ENCODE results near the gene NT5C.
A peak's percentile ranks its signal among the peaks of the same experiment; 100 is the strongest.
"Not testable (repeated sequence)": the region's sequence is repeated elsewhere in the genome, so short reads cannot be mapped to it uniquely, and the experiment has no call there.

NT5C gene

GRCh38 chr17:75144816-75145512, 13.4 kb upstream of the NT5C start:
- no peak for DNase-seq (ENCODE audit: low read depth in 2 of 2)

DNA sequence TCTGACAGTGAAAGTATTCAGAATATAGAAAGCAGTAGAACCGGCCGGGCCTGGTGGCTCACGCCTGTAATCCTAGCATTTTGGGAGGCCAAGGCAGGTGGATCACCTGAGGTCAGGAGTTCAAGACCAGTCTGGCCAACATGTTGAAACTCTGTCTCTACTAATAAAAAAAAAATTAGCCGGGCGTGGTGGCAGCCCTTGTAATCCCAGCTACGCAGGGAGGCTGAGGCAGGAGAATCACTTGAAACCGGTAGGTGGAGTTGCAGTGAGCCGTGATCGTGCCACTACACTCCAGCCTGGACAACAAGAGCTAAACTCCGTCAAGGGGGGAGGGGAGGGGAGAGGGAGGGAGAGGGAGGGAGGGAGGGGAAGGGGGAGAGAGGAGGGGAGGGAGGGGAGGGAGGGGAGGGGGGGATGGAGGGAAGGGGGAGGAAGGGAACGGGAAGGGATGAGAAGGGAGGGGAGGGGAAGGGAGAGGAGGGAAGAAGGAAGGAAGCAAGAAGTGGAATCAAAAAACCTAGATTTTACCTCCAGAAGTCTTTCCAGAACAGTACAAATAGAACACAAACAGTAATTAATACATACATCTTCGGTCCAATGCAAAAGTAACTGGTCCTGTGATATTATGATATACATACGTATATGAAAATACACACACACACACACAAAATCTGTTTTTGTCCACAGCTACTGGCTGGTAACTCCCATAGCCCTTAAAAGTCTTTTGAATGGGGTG, 10.9 kb upstream of the NT5C start:
- no peak for DNase-seq (ENCODE audit: low read depth in 2 of 2)

DNA sequence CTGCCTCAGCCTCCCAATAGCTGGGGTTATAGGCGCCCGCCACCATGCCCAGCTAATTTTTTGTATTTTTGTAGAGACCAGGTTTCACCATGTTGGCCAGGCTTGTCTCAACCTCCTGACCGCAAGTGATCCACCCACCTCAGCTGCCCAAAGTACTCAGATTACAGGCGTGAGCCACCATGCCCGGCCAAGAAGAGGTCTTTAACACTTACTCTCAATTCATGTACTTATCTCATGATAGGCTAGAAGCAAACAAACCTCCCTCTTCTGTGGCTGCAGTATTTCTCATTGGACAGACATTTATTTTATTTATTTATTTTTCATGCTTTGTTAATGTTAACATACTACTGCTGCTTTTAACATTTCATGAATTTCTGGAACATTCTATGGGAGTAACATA, 7.0 kb upstream of the NT5C start:
- no peak for DNase-seq (ENCODE audit: low read depth in 2 of 2)

DNA sequence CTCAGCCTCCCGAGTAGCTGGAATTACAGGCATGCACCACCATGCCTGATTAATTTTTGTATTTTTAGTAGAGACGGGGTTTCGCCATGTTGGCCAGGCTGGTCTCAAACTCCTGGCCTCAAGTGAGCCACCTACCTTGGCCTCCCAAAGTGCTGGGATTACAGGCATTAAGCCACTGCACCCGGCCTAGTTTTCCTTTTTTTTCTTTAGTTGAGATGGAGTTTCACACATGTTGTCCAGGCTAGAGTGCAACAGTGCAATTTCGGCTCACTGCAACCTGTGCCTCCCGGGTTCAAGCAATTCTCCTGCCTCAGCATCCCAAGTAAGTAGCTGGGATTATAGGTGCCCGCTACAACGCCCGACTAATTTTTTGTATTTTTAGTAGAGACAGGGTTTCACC, 6.2 kb upstream of the NT5C start:
- not testable (repeated sequence) for DNase-seq (ENCODE audit: low read depth in 2 of 2)

DNA sequence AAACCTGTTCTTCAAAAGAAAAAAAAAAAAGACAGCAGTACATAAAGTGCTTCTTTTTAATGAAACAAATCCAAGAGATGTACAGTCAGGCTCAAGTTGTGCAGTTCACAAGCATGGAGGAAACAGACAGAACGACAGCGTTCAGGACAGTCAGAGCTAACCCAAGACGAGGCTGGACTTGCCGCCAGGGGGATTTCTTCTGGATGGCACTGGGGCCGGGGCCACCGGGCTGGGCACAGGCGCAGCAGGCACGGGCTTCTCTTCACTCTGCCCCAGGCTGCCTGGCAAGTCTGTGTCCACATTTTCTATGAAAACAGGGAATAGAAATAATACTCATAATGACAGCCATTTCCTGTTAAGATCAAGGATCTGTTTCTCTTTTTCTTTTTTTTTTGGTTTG, 4.4 kb upstream of the NT5C start:
- no peak for DNase-seq (ENCODE audit: low read depth in 2 of 2)

GRCh38 chr17:75135452-75135851, 3.9 kb upstream of the NT5C start:
- DNase-seq (ENCODE audit: low read depth in 2 of 2) = no peak

DNA sequence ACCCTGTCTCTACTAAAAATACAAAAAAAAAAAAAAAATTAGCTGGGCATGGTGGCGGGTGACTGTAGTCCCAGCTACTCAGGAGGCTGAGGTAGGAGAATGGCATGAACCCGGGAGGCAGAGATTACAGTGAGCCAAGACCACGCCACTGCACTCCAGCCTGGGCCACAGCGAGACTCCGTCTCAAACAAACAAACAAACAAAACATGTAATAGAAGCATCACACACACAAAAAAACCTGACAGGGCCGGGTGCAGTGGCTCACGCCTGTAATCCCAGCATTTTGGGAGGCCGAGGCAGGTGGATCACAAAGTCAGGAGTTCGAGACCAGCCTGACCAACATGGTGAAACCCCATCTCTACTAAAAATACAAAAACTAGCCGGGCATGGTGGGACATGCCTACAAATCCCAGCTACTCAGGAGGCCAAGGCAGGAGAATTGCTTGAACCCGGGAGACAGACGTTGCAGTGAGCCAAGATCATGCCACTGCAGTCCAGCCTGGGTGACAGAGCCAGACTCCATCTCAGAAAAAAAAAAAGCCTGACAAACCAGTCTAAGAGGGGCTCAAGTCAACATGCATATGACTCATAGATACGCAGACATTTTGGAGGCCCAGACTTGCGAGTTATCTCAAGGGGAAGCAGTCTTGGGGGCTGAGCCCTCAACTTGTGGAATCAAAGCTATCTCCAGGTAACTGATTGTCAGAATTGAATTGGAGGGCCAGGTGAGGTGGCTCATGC, 2.2 kb upstream of the NT5C start:
- not testable (repeated sequence) for DNase-seq (ENCODE audit: low read depth in 2 of 2)

DNA sequence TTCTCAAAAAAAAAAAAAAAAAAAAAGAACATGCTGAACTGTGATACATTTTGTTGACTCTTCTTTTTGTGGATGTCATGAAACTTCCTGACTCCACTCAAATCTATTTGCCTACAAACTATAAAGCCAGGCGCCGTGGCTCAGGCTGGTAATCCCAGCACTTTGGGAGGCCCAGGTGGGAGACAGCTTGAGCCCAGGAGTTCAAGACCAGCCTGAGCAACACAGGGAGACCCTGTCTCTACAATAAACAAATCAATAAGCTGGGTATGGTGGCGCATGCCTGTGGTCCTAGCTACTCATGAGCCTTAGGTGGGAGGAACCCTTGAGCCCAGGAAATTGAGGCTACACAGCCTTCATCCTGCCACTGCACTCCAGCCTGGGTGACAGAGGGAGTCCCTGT, 1.5 kb upstream of the NT5C start:
- DNase-seq (ENCODE audit: low read depth in 2 of 2) = no peak

DNA sequence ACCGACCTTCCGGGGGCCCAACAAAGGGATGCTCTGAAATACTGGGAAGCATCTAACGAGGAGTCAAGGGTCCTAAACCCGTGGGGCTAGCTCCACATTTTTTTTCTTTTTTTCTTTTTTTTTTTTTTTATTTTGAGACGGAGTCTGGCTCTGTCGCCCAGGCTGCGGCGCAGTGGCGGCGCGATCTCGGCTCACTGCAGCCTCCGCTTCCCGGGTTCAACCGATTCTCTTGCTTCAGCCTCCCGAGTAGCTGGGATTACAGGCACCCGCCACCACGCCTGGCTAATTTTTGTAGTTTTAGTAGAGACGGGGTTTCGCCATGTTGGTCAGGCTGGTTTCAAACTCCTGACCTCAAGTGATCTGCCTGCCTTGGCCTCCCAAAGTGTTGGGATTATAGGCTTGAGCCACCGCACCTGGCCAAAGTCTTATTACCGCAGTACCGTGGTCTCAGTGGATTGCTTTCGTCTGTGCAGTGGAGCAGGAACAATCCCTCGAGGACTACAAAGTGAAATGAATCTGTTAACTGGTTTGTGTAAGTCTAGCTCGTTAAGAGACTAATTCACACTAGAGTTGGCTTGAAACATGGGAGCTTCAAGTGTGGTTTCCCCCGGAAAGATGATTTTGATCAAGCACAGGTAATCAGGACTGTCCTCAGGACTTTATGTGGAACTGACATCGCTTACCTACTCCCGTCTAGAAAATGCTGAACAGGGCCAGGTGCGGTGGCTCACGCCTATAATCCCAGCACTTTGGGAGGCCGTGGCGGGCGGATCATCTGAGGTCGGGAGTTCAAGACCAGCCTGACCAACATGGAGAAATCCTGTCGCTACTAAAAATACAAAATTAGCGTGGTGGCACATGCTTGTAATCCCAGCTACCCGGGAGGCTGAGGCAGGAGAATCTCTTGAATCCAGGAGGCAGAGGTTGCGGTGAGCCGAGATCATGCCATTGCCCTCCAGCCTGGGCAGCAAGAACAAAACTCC, 767 bp upstream of the NT5C start:
- not testable (repeated sequence) for DNase-seq (ENCODE audit: low read depth in 2 of 2)

DNA sequence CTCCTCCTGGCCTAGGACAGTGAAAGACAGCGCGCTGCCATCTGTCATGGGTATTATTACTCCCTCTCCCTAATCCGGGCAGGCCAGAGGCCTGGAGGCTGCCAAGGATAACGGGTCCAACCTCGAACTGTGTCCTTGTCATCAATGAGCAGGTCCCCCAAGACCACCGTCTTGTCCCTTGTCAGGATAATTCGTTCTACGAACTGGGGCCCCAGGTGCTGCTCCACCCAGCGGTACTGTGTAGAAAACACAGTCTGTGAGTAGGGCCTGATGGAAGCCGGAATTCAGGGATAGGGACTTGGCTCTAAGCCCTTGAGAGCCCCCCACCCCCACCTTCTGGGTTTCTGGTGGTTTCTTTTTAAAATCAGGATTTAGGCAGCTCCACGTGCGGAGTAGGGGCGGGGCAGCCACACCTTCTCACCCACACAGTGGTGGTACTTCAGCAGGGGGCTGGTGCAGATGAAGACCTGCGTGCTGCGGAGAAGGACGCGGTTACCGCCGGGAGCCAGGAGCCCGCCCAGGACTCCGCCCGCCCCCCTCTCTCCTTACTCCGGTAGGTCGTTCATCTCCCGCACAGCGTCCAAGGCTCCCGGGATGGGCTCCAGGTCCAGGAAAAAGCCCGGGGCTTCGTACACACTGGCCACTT, 787 bp downstream of the NT5C start:
- peak in 1 of 2 donors; percentile 30 for DNase-seq (ENCODE audit: low read depth in 2 of 2)

DNA sequence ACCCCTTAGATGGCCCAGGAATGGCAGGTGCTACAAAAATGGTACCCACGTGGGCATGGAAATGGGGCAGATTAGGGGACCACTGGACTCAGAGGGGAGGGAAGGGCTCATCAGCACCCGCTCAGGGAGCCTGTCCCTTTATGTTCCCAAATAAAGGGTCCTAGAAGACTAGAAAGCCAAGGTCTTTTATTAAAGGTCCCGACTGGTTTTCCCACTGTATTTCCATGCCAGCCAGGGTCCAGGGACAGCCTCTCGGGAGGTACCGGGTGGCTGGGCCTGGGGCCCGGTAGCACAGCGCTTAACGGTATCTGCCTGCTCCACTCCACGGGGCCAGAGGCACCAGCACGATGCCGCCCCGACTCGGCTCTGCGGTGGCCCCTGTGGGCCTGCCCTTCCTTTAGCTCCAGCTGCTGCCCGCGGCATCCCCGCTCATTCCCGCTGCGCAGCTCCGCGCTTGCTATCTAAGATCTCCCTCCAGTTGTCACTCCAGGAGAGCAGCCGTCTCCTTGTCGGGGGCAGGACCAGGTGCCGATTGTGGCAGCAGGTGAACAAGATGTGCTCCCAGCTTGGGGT, 1.4 kb downstream of the NT5C start:
- no peak for DNase-seq (ENCODE audit: low read depth in 2 of 2)

DNA sequence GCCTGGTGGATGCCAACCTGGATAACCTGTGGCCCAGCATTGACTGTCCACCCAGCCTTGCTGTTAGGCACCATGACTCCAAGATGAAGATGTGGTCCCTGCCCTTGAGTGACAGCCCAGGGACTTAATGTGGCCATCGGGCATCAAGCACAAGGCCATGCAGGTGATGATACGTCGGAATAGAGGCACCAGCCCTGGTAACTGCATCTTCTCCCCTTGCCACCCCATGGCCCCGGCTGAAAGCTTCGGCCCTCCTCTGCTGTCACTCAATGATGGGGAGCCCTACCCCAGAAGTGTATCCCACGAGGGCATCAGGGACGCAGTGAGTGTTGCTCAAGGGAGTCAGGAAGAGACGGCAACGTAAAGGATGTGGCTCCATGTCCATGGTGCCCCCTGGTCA, 2.0 kb downstream of the NT5C start:
- DNase-seq (ENCODE audit: low read depth in 2 of 2) = no peak

GRCh38 chr17:75128694-75129505, 2.6 kb downstream of the NT5C start:
- DNase-seq (ENCODE audit: low read depth in 2 of 2) = no peak

DNA sequence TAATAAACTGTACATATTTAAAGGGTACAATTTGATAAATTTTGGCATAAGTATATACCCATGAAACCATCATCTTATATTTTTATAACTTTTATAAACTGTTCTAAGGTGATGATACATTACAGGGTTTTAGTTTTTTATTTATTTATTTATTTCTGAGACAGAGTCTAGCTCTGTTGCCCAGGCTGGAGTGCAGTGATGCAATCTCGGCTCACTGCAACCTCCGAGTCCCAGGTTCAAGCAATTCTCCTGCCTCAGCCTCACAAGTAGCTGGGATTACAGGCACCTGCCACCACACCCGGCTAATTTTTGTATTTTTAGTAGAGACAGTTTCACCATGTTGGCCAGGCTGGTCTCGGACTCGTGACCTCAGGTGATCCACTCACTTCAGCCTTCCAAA, 3.6 kb downstream of the NT5C start:
- not testable (repeated sequence) for DNase-seq (ENCODE audit: low read depth in 2 of 2)

GRCh38 chr17:75126954-75127353, 4.6 kb downstream of the NT5C start:
- DNase-seq (ENCODE audit: low read depth in 2 of 2) = no peak

DNA sequence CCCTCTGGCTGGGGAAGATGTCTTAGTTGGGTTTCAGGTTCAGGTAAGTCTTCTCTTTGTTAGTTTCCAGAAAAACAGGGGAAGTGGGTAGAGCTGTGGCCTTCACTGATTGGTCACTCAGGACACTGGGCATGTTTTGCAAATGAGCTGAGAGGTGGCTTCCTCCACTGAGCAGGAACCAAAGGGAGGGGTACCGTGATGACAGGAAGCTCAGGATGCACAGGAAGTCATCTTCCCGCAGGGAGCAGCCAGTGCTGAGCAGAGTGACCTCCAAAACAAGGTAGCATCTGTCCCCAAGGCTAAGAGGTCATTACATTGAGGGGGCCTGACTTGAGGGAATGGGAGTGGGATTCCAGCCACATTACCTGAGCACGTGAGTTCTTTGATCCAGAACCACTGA, 5.6 kb downstream of the NT5C start:
- no peak for DNase-seq (ENCODE audit: low read depth in 2 of 2)

GRCh38 chr17:75124819-75125162, 6.8 kb downstream of the NT5C start:
- no peak for DNase-seq (ENCODE audit: low read depth in 2 of 2)

GRCh38 chr17:75124041-75124818, 7.3 kb downstream of the NT5C start:
- DNase-seq (ENCODE audit: low read depth in 2 of 2) = peak; percentile 32 to 38

GRCh38 chr17:75118307-75118706, 13.2 kb downstream of the NT5C start:
- DNase-seq (ENCODE audit: low read depth in 2 of 2) = no peak

Measured in stimulated activated CD4-positive, alpha-beta T cell treated with anti-CD3 and anti-CD28 coated beads, Interleukin-1b, Interleukin-23, amount 100 ng/mL, for 1 hour (primary cell).